AG09319 (cell line): Measurements from ENCODE around the gene NOS1AP.

ENCODE experiments used
- DNase-seq: peaks from one replicate; pipeline ENCODE4 v3.0.0-alpha.2; 2010; ENCODE audit warnings: low read depth; ENCODE audit errors: extremely low read depth
- TF ChIP-seq, protein P1 (sequence below): IDR thresholded peaks from 2 replicates; pipeline ENCODE4 v1.5.1; 2011; ENCODE audit warnings: low read depth, mild to moderate bottlenecking, inconsistent platforms, low read length, moderate library complexity

Gene NOS1AP

DNA sequence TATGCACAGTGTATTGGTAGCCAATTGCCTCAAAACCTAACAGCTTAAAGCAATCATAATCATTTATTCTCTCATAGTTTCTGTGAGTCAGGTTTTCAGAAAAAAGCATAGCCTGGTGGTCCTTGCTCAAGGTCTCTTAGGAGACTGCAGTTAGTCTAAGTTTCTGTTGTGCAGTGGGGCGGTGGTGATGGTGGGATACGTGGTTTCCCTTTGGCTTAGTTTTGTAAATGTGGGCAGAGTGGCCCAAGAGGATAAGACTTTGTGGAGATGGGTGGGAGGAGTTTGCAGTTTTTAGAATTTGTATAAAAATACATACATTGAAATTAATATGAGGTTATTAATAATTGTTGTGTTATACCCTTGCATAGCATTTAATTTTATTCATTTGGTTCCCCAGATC, 68.6 kb downstream of the NOS1AP start:
- no peak for DNase-seq
- TF ChIP-seq, protein P1, sequence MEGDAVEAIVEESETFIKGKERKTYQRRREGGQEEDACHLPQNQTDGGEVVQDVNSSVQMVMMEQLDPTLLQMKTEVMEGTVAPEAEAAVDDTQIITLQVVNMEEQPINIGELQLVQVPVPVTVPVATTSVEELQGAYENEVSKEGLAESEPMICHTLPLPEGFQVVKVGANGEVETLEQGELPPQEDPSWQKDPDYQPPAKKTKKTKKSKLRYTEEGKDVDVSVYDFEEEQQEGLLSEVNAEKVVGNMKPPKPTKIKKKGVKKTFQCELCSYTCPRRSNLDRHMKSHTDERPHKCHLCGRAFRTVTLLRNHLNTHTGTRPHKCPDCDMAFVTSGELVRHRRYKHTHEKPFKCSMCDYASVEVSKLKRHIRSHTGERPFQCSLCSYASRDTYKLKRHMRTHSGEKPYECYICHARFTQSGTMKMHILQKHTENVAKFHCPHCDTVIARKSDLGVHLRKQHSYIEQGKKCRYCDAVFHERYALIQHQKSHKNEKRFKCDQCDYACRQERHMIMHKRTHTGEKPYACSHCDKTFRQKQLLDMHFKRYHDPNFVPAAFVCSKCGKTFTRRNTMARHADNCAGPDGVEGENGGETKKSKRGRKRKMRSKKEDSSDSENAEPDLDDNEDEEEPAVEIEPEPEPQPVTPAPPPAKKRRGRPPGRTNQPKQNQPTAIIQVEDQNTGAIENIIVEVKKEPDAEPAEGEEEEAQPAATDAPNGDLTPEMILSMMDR = no peak

DNA sequence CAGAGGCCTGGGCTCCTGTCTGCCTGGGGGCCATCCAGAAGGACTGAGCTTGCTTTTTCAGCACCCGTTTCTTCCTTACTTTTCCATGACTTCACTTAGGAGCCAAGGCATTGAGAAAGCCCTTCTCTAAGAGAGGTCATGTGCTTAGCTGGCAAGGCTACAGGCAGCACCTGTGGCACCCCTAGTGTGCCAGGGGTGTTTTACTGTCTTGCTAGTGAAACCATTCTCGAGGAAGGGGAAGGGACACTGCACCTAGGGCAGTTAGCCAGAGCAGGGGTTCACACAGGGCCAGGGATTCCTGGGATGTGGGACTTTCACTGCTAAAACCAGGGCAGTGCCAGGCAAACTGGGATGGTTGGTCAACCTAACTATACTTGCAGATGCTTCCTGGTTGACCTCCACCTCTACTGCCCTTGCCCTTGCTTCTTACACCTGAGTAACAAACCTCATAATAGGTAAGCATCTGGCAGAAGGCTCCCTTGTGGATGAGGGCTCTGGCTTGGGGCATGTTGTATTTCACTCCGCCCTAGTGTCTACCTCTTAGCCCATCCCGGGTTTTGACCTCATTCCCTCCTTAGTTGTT, 69.2 kb downstream of the NOS1AP start:
- DNase-seq = no peak
- TF ChIP-seq, protein P1 = no peak

DNA sequence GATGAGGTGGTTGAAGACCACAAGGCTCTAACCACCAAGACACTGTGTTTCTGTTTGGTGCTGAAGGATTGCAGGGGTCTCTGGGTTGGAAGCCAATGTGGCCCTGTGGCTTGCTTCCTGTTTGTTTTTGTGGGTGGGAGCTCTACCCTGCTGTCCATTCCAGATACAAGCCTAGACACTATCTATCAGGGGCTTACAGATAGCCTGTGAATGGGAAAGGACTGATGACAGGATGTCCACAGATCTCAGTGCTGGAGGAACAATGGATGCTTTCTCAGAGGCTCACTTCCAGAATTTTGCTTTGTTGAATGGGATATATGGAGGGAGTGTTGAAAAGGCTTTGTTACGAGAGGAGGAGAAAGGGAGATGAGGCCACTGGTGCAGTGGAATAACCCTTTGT, 69.7 kb downstream of the NOS1AP start:
- TF ChIP-seq, protein P1 = no peak
- DNase-seq = no peak

DNA sequence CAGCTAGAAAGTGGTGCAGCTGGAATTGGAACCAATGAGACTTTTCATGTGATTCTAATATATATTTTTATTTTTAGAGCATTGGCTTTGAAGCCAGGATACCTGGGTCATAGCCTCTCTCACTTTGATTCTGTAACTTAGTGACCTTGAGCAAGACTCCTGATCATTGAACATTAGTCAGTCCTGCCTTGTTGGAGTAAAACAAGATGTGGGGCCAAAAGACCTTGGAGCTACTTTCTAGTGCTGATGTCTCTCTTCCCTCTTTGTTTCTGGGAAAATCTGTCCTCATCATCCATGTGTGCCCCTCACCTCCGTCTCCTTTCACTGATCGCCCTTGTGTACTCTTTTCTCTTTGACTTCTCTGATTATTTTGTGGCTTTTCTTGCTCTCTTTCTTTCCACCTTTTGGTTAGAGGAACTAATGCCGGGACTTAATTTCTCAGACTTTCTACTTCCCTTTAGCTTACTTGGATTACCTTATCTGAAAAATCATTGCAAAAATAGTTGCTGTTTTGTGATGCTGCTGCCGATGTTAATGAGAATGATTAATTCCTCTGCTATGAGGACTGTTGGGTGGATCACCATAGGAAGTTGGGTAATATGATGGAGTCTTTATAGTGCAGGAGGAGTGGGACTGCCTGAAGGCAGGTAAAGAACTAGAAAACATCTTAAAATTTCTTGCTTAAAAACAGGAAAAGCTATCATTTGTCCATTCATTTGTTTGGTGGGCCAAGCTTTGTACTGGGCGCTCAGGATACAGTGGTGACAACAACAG, 72.0 kb downstream of the NOS1AP start:
- no peak for DNase-seq
- TF ChIP-seq, protein P1 = no peak

DNA sequence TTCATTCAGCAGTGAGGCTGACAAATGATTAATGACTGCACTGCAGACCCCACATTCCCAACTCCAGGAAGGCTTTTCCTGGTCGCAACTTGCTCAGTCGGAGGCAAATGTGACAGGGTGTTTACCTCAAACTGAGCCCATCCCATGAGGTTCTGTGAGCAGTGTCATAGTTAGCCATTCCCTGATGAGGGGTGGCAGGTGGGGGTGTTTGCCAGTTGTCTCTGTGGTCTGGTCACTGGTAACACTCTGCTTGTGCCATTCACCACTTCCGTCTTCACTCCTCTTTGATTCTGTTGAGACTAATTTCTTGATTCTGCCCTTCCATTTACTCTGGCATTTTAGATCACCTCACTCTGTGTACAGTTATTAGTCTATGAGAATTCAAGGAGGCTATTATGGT, 73.5 kb downstream of the NOS1AP start:
- no peak for DNase-seq
- TF ChIP-seq, protein P1 = no peak

DNA sequence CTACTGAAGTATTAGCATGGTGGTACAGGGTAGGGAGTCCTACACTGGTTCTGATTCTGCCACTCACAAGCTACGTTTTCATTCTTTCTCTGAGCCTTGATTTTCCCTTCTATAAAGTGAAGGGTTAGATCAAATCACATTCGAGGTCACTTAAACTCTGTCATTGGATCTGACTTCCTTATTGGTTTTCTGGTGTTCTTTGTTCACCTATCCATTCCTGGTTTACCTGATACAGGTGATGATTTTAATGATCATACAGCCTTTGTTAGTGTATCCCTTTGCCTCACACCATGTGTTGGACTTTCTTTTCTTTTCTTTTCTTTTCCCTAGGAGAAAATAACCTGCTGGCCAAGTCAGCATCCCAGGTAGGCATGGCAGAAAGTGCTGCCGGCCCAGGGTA, 74.8 kb downstream of the NOS1AP start:
- TF ChIP-seq, protein P1 = no peak
- no peak for DNase-seq

DNA sequence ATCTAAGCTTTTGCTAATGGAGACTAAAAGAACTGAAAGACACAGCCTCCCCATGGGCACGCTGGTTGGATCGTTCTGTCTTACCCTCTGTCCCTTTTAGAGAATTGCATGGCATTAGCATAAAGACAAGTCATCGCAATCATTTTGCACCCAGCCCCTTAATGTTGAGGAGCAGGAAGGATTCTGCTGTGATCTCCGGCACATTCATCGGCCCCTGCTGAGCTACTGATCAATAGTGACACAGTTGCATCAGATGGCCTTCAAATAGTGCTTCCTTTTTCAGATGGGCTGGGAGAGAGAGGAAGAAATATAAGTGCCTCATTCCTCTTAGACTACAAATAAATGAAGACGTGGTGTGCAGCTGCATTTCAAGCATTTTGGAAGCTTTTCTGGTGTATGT, 75.4 kb downstream of the NOS1AP start:
- TF ChIP-seq, protein P1 = no peak
- no peak for DNase-seq
